Endodermal cell (in vitro differentiated cells): Measurements from ENCODE around the gene NRXN3. TPM values are rescaled to one million over a fixed set of nuclear protein-coding genes. Genes with fewer than 3 reads are reported as not detected.

Experiments used
- DNase-seq: peaks from one replicate; pipeline ENCODE4 v3.0.0-alpha.2; 2017
- H3K27ac ChIP-seq: 2 replicates; pipeline ENCODE4 v1.5.1; 2013; ENCODE audit warnings: mild to moderate bottlenecking, low read depth, low read length, moderate library complexity
- H3K27me3 ChIP-seq: 2 replicates; pipeline ENCODE4 v1.6.1; 2013; ENCODE audit warnings: mild to moderate bottlenecking, low read length, moderate library complexity; ENCODE audit not compliant: insufficient read depth, control insufficient read depth, poor library complexity, severe bottlenecking
- H3K36me3 ChIP-seq: 2 replicates; pipeline ENCODE4 v1.7.0; 2013; ENCODE audit warnings: mild to moderate bottlenecking, low read length, moderate library complexity; ENCODE audit not compliant: control insufficient read depth, insufficient read depth
- H3K4me1 ChIP-seq: one replicate; pipeline ENCODE4 v1.7.0; 2013; ENCODE audit warnings: low read length; ENCODE audit not compliant: control insufficient read depth, insufficient read depth
- H3K4me3 ChIP-seq: 2 replicates; pipeline ENCODE4 v1.5.1; 2013; ENCODE audit warnings: mild to moderate bottlenecking, low read length, moderate library complexity
- H3K9ac ChIP-seq: 2 replicates; pipeline ENCODE4 v1.6.1; 2013; ENCODE audit warnings: mild to moderate bottlenecking, low read length, moderate library complexity; ENCODE audit not compliant: poor library complexity, severe bottlenecking; ENCODE audit errors: extremely low read depth
- H3K9me3 ChIP-seq: 2 replicates; pipeline ENCODE4 v1.6.1; 2013; ENCODE audit warnings: mild to moderate bottlenecking, low read length, moderate library complexity; ENCODE audit not compliant: control insufficient read depth
- H3K27ac Mint-ChIP-seq: 2 replicates; pipeline ENCODE4 v1.8.0; 2020; ENCODE audit warnings: mixed read lengths
- H3K27me3 Mint-ChIP-seq: 2 replicates; pipeline ENCODE4 v1.8.0; 2021; ENCODE audit warnings: mild to moderate bottlenecking, mixed read lengths; ENCODE audit not compliant: insufficient read depth
- H3K36me3 Mint-ChIP-seq: 2 replicates; pipeline ENCODE4 v1.8.0; 2020; ENCODE audit warnings: low read depth, mixed read lengths
- H3K4me1 Mint-ChIP-seq: 2 replicates; pipeline ENCODE4 v1.8.0; 2020; ENCODE audit warnings: mixed read lengths
- H3K4me3 Mint-ChIP-seq: 2 replicates; pipeline ENCODE4 v1.8.0; 2020; ENCODE audit warnings: mild to moderate bottlenecking, moderate library complexity, mixed read lengths
- H3K9me3 Mint-ChIP-seq: 2 replicates; pipeline ENCODE4 v1.8.0; 2020; ENCODE audit warnings: mild to moderate bottlenecking, mixed read lengths
- CTCF ChIP-seq: fragments of 200-600 bp; sonication (generic); conservative IDR thresholded peaks from 2 replicates; pipeline ENCODE4 v1.5.0; 2021; ENCODE audit warnings: antibody characterized with exemption, mild to moderate bottlenecking
- WGBS, 2 experiments: methylation state at CpG; one replicate each; pipeline versions ENCODE4 v1.1.5 to v1.1.7; 2013; ENCODE audit warnings: missing lambda C conversion rate in 2 of 2, mixed read lengths in 1 of 2; ENCODE audit not compliant: insufficient coverage in 1 of 2, insufficient read length in 1 of 2; 5-methylcytosine and 5-hydroxymethylcytosine counted together
- total RNA-seq, 2 donors: library from RNA; stranded (reverse); fragmentation: NEBNext Ultra II Directional in 1 of 2; extraction: Animal tissue kit (Norgen Biotek cat#: 25700) in 1 of 2; gene quantifications; 2 replicates in 1 of 2; 3 replicates in 1 of 2; pipeline ENCODE4 v1.2.1, GENCODE V29; 2021

The NRXN3 gene
- total RNA-seq, 2 donors from 2014 or later = 20.9 to 21.4 TPM

- Mint-ChIP-seq H3K9me3 (no peaks in the 10 kb centered on the region), H3K27ac (no peak overlapping the region), H3K4me3 (no peak overlapping the region), H3K27me3 (no peaks in the 10 kb centered on the region), H3K36me3 (no peaks in the 10 kb centered on the region), H3K4me1 (peaks cover 4% of the 10 kb centered on the region)
- Histone ChIP-seq H3K36me3 (no peaks in the 10 kb centered on the region), H3K27ac (no peak overlapping the region), H3K9me3 (no peaks in the 10 kb centered on the region), H3K9ac (no peak overlapping the region), H3K4me1 (no peaks in the 10 kb centered on the region), H3K4me3 (no peak overlapping the region), H3K27me3 (no peaks in the 10 kb centered on the region)
- DNase-seq = no peak
- no peak for TF ChIP-seq CTCF
Measured at GRCh38 chr14:78674820-78675219, 504.6 kb downstream of the NRXN3 start.

- Histone ChIP-seq H3K9me3 (no peaks in the 10 kb centered on the region), H3K9ac (no peak overlapping the region), H3K4me1 (no peaks in the 10 kb centered on the region), H3K4me3 (no peak overlapping the region), H3K27me3 (no peaks in the 10 kb centered on the region), H3K27ac (no peak overlapping the region), H3K36me3 (no peaks in the 10 kb centered on the region)
- Mint-ChIP-seq H3K27ac (no peak overlapping the region), H3K27me3 (no peaks in the 10 kb centered on the region), H3K36me3 (no peaks in the 10 kb centered on the region), H3K9me3 (no peaks in the 10 kb centered on the region), H3K4me3 (no peak overlapping the region), H3K4me1 (no peaks in the 10 kb centered on the region)
- WGBS, 2 experiments = 94% methylated on average over 4 to 5 of the region's 5 CpGs
- TF ChIP-seq CTCF = no peak
- DNase-seq = no peak
Measured at GRCh38 chr14:78683206-78683605, 513.0 kb downstream of the NRXN3 start.

- Mint-ChIP-seq H3K27ac (no peak overlapping the region), H3K36me3 (no peaks in the 10 kb centered on the region), H3K4me3 (no peak overlapping the region), H3K27me3 (no peaks in the 10 kb centered on the region), H3K9me3 (no peaks in the 10 kb centered on the region), H3K4me1 (no peaks in the 10 kb centered on the region)
- no peak for TF ChIP-seq CTCF
- 97 to 100% methylated on average over 1 of the region's 1 CpG for WGBS, 2 experiments
- no peaks in the 10 kb centered on the region for H3K9me3 ChIP-seq
- no peak overlapping the region for H3K9ac ChIP-seq
- H3K27me3 ChIP-seq = no peaks in the 10 kb centered on the region
- H3K4me3 ChIP-seq = no peak overlapping the region
- H3K4me1 ChIP-seq = no peaks in the 10 kb centered on the region
- no peaks in the 10 kb centered on the region for H3K36me3 ChIP-seq
- no peak for DNase-seq
- no peak overlapping the region for H3K27ac ChIP-seq
Measured at GRCh38 chr14:78683981-78684380, 513.8 kb downstream of the NRXN3 start.
